Epithelial cell of proximal tubule (primary cell): Measurements from ENCODE around the gene IFI6. TPM values are rescaled to one million over a fixed set of nuclear protein-coding genes. Genes with fewer than 3 reads are reported as not detected.
"Not testable (repeated sequence)": the region's sequence is repeated elsewhere in the genome, so short reads cannot be mapped to it uniquely, and the experiment has no call there.

Experiments used
- DNase-seq: peaks from one replicate; pipeline ENCODE4 v3.0.0-alpha.2; 2011; ENCODE audit warnings: low read depth
- H3K4me3 ChIP-seq: 2 replicates; pipeline ENCODE4 v1.5.1; 2011; ENCODE audit warnings: low read depth, mild to moderate bottlenecking, low read length
- CTCF ChIP-seq: conservative IDR thresholded peaks from 2 replicates; pipeline ENCODE4 v1.5.1; 2012; ENCODE audit warnings: low read depth, mild to moderate bottlenecking, low read length
- total RNA-seq: library from RNA; depleted of rRNA; stranded (reverse); fragments of >200 nt; gene quantifications from 2 replicates; pipeline ENCODE4 v1.2.3, GENCODE V29; 2015

Gene IFI6
- total RNA-seq, 1 donor from 2014 or later, result 28.3 TPM

GRCh38 chr1:27705545-27705944, 33.6 kb upstream of the IFI6 start:
- no peak overlapping the region for H3K4me3 ChIP-seq
- DNase-seq, result no peak
- no peak for TF ChIP-seq CTCF

DNA sequence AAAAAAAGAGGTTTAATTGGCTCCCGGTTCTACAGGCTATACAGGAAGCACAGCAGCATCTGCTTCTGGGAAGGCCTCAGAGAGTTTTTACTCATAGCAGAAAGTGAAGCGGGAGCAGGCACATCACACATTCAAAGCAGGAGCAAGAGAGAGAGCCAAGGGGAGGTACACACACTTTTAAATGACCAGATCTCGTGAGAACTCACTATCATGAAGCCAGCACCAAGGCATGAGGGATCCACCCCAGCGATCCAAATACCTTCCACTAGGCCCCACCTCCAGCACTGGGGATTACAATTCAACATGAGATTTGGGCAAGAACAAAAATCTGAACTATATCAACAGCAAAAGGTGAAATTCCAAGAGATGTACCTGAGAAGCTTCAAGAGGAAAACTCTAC, 33.0 kb upstream of the IFI6 start:
- H3K4me3 ChIP-seq, result no peak overlapping the region
- no peak for DNase-seq
- no peak for TF ChIP-seq CTCF

DNA sequence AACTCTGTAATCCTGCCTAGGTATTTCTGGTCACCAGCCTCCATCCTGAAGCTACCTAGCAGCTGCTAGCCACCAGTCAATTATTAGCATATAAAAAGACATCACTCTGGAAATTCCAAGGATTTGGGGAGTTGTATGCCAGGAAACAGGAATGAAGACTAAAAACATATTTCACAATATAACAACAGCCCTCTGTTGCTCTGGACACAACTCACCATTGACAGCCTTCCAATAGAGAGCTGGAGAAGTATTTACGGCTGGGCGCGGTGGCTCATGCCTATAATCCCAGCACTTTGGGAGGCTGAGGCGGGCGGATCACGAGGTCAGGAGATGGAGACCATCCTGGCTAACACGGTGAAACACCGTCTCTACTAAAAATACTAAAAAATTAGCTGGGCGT, 24.8 kb upstream of the IFI6 start:
- not testable (repeated sequence) for H3K4me3 ChIP-seq, DNase-seq

GRCh38 chr1:27690183-27690582, 18.2 kb upstream of the IFI6 start:
- no peak overlapping the region for H3K4me3 ChIP-seq
- no peak for TF ChIP-seq CTCF
- DNase-seq, result no peak

DNA sequence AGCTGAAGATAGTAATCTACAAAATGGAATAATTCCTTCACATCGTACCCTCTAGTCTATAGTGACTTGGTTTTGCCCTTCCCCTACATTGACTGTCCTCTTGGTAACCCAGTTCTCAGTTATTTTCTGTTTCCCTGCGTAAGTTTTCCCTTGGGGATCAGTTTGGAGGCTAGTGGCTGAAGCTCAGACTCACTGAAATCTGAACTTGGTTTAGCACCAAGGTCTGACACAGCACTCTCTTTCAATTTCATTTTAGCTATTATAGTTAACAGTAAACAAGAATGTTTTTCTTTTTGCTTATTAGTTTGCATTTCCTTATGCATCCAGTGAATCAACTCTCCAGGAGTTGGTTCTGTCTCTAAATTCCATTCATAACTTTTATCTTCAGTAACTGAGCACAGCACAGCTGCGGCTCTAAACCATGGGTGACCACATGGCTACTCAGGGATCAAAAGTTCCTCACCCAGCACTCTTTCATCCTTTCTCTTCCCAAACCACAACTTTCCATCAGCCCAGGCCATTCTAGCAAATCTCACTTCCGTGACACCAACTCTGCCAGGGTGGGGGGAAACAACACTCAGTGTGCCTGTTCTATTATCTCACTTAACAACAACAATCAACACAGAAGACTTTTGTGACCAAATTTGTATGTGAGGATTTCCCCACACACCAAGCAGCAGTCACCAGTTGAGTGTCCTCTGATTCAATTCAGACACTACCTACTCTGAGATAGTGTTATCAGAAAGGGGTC, 17.6 kb upstream of the IFI6 start:
- DNase-seq, result no peak

DNA sequence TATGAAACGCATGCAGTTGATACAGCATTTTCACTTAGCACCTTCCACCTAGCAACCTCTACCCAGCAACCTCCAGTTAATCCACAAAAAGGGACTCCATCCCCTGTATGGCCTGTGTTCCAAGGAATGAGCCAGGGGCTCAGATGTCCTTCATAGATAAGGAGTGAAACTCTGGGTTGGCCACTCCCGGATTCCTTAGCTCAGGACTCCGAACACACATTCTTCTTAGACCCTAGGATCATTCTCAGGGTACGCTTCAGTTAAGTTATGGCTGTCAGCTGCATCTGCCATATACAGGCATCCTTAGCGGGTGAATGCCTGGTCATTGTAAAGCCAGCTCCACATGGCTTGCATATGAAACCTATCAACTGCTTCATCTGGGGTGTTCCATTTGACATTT, 15.9 kb upstream of the IFI6 start:
- TF ChIP-seq CTCF, result no peak
- no peak for DNase-seq
- H3K4me3 ChIP-seq, result no peak overlapping the region

More for the DNA sequence above, 17.6 kb upstream of the IFI6 start:
- no peak overlapping the region for H3K4me3 ChIP-seq
- no peak for TF ChIP-seq CTCF

- no peak for DNase-seq
- no peak for TF ChIP-seq CTCF
- no peak overlapping the region for H3K4me3 ChIP-seq
These were observed 14.4 kb upstream of the IFI6 start for GRCh38 chr1:27686223-27686990.
